Peyer's patch (tissue), 4 donors: Measurements from ENCODE around the gene CYP26C1.

Experiments
- POLR2A ChIP-seq, 2 donors: fragments of 450-650 bp; IDR thresholded peaks; one replicate each; pipeline ENCODE4 v1.5.1; 2017; ENCODE audit warnings: antibody characterized with exemption in 2 of 2, mild to moderate bottlenecking in 2 of 2, moderate library complexity in 2 of 2
- TF ChIP-seq, protein P1 (sequence below), 6 experiments: fragments of 450-650 bp in 4 of 6; fragments of 200-600 bp in 2 of 6; sonication (generic) in 1 of 6; IDR thresholded peaks; one replicate each; pipeline ENCODE4 v1.5.1; 2017 to 2019; ENCODE audit warnings: antibody characterized with exemption in 6 of 6, mild to moderate bottlenecking in 3 of 6, moderate library complexity in 1 of 6

DNA sequence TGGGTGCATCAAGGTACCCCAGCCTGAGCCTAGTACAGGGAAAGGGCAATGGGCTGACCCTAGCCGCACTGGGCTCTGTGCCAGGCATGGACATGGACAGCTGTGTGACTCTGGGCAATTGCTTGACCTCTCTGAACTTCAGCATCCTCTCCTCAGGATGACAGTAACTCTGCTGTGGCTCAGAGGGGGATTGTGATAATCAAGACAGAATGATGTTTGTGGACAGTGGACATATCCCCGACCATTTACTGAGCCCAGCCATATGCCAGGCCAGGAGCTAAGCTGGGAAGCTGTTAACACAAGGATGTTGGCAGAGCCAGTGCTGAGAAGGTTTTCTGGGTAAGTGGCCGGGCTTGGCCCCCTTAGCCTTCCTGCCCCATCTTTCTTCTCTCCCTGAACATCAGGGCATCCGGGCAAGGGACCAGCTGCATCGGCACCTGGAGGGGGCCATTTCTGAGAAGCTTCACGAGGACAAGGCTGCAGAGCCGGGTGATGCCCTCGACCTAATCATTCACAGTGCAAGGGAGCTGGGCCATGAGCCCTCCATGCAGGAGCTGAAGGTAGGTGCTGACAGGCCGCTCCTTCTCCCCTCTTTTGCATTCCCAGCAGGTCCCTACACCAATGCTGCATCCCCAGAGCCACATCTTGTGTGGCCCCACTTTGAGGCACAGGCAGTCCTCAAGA lies 3.5 kb downstream of the CYP26C1 start:
- TF ChIP-seq, protein P1, sequence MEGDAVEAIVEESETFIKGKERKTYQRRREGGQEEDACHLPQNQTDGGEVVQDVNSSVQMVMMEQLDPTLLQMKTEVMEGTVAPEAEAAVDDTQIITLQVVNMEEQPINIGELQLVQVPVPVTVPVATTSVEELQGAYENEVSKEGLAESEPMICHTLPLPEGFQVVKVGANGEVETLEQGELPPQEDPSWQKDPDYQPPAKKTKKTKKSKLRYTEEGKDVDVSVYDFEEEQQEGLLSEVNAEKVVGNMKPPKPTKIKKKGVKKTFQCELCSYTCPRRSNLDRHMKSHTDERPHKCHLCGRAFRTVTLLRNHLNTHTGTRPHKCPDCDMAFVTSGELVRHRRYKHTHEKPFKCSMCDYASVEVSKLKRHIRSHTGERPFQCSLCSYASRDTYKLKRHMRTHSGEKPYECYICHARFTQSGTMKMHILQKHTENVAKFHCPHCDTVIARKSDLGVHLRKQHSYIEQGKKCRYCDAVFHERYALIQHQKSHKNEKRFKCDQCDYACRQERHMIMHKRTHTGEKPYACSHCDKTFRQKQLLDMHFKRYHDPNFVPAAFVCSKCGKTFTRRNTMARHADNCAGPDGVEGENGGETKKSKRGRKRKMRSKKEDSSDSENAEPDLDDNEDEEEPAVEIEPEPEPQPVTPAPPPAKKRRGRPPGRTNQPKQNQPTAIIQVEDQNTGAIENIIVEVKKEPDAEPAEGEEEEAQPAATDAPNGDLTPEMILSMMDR (IDR thresholded peaks at IDR 0.05), result no peak
- no peak for TF ChIP-seq POLR2A (IDR thresholded peaks at IDR 0.05)
